ENCODE results near the gene IDI2.
"Not testable (repeated sequence)": the region's sequence is repeated elsewhere in the genome, so short reads cannot be mapped to it uniquely, and the experiment has no call there.

Gene IDI2

DNA sequence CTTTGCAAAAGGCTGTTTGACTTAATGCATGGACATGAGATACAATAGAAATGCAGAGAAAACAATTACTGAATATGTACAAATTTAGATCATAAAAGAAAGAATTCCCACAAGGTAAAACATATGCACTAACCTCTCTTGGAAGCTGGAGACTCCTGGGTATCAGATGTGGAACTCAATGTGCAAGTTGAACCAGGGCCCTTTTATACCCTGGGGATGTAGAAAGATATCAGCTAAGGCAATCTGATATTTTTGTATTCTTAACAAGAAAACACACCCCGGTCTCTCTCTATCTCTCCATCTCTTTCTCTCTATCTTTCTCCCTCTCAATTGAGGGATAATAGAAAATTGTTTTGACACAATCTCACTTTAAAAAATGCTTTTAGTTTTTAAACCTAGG, at the start of gene IDI2:
IDI2 (minus strand) TSS at position 177 of the 400 bp plus-strand sequence. CDS start 1,136 bp downstream, outside the sequence.
- DNase-seq (ENCODE audit: low read depth in 4 of 4, low spot score in 1 of 4) = no peak

DNA sequence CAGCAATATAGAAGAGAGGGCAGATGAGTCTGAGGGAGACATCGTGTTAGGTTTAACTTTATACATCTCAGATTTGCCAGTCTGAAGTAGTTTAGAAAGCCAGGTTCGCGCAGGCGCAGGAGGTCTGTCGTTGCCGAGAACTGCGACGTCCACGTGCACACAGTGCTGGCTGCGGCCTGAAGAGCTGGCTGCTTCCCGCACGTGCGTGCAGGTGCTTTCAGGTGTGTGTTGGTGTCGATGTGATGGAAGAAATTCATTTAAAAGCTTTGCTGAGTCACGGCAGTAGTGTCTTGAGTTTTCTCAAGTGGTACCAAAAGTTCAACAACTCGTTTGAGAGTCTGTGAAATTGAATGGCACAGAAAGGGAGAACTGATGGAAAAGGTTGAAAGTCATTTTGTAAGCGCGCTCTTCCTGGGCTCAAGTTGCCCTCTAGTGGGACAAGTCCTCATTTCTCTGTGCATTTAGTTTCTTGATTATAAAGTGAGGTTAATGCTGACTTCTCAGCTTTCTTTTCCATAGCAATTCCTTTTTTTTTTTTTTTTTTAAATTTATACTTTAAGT, 49.2 kb upstream of the IDI2 start:
- no peak for DNase-seq (ENCODE audit: low read depth in 4 of 4, low spot score in 1 of 4)

DNA sequence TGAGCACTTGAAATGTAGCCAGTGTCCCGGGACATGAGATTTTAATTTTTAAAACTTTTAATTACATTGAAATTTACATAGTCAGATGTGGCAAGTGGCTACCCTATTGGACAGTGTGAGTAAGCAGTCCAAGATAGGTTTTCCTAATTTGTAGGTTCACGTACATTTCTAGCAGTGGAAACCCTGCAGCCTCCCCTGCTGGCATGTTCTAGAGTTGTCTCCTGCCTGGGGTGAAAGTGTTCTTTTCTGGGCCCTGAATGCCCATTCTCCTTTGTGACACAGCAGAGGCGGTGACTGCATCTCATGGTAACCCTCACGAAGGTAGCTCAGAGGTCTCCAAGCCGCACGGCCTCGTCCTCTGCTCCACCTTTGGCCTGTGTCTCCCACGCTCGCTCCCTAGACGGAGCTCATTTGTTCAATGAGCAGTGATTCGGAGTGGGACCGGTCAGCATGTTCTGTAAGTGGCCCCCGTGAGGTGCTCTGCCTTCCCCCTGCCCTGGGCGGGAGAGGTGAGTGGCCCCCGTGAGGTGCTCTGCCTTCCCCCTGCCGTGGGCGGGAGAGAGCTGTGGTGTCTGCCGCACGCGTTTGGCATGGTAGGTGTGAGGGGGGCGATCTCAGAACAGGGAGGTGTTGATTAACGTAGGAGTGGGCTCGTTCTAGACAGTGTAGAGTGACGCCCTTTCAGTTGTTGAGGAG, 48.5 kb upstream of the IDI2 start:
- no peak for DNase-seq (ENCODE audit: low read depth in 4 of 4, low spot score in 1 of 4)

DNA sequence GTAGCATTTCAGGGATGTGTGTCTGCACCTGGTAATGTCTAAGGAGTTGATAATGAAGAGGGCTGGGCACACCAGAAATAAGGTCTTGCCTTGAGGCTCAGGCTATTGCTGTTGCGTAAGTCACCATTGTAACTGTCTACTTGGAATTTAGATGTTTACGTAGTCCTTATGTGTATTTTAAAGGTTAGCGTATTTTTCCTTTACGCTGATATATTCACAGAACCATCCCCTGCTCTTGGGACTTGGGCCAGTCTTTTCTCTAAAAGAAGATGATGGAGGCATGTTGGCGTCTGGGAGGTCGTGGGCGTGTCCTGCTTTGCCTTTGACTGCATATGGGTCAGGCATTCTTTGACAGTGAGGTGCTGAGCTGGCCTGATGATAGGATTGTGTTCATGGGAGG, 45.3 kb upstream of the IDI2 start:
- no peak for DNase-seq (ENCODE audit: low read depth in 4 of 4, low spot score in 1 of 4)

DNA sequence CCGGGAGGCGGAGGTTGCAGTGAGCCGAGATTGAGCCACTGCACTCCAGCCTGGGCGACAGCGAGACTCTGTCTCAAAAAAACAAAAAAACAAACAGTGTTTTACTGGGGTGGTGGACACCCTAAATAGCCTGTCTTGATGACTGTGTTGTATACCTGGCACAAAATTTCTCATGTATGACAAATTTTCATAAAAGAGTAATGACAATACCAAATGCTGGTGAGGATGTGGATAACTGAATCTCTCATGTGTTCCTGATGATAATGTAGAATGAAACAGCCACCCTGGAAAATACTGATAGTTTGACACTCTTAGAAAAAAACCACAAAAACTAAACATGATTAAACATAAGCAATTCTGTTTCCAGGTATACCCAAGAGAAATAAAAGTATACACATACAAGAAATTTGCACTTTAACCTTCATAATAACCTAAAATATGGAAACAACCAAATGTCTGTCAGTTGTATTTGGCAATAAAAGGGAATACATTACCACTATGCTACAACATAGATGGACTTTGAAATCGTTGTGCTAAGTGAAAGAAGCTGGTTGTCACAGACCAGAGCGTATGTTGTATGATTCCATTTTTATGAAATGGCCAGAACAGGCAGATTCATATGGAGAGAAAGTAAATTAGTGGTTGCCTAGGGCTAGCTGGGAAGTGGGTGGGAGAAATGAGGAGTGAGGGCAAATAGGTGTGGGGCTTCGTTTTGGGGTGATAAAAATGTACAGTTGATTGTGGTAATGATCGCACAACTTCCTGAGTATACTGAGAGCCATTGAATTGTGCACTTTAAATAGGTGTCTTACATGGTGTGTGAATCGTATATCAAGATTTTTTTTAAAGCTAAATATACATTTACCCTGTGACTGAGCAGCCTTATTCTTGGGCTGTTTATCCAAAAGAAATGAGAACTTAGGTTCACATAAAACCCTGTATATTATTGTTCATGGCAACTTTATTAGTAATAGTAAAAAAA, 43.0 kb upstream of the IDI2 start:
- no peak for DNase-seq (ENCODE audit: low read depth in 4 of 4, low spot score in 1 of 4)

DNA sequence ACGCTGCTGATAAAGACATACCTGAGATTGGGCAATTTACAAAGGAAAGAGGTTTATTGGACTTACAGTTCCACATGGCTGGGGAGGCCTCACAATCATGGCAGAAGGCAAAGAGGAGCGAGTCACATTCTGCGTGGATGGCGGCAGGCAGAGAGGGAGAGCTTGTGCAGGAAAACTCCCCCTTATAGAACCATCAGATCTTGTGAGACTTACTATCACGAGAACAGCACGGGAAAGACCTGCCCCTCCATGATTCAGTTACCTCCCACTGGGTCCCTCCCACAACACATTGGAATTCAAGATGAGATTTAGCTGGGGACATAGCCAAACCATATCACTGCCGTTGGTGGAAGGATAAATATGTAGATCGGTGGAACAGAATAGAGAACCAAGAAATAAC, 41.1 kb upstream of the IDI2 start:
- not testable (repeated sequence) for DNase-seq (ENCODE audit: low read depth in 4 of 4, low spot score in 1 of 4)

DNA sequence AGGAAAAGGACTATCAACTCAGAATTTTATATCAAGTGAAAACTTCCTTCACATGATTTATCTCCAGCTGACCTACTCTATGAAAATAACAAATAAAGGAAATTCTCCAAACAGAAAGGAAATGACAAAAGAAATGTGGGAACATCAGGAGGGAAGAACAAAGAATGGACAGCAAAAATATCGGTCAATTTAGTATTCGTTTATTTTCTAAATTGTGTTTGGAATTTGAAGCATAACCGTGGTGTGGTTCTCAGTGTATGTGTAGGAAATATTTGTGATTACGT, 39.2 kb upstream of the IDI2 start:
- no peak for DNase-seq (ENCODE audit: low read depth in 4 of 4, low spot score in 1 of 4)

DNA sequence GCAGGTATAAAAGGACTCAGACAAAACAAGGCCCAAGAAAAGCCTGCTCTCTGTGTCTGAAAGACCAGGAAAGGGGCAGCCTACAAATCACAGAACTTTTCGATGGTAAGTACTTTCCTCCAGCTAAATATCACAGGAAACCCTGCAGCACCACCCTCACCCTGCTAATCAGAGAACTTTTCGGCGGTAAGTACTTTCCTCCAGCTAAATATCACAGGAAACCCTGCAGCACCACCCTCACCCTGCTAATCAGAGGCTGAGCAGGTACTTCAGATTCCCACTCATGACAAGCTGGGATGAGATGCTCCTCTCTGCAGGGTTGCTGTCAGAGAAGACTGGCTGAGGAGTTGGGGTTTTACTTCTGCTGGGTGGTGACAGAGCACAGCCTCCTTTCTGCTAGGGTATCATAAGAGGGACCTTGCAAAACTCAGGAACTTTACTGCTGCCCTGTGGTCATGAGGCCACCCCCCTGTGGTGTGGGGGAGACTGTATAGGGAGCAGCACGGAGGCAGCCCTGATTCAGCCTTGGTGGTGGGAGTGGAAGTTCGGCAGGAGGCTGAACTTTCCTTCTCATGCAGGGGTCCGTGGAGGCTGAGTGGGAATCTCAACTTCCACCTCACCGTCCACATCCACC, 37.7 kb upstream of the IDI2 start:
- no peak for DNase-seq (ENCODE audit: low read depth in 4 of 4, low spot score in 1 of 4)

DNA sequence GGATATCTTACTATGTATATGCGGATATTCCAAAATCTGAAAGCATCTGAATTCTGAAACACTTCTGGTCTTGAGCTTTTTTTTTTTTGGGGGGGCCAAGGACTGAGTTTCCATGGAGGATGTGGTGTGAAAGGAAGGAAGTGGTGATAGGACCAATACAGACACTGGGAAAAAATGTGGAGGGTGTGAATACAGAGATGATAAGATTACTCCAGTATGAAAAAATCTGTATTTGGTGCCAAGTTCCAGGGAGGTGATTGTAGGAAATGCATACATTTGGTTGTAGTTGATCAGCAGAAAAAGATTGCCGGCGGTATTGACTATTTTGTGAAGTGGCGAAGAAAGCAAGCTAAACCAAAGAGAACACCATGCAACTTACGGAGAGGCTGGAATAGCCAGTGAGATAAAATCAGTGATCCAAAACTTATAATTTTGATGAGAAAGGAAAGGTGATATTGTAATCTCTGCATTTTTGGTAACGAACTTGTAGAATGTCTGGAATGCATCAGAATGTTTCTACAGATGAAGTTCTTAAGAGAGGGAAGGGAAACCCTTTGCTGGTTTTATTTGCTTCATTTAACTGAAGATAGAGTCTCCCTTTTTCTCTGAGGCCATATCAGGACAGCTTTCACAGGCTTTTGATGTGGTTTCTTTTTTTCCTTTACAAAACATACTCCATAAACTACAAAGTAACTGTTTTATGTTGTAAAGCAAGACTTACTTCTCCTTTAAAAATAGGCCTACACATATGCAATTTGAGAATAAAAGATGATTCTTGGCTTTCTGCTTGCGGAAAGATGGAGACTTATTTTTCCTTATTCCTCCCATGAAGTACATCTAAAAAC, 36.5 kb upstream of the IDI2 start:
- no peak for DNase-seq (ENCODE audit: low read depth in 4 of 4, low spot score in 1 of 4)

DNA sequence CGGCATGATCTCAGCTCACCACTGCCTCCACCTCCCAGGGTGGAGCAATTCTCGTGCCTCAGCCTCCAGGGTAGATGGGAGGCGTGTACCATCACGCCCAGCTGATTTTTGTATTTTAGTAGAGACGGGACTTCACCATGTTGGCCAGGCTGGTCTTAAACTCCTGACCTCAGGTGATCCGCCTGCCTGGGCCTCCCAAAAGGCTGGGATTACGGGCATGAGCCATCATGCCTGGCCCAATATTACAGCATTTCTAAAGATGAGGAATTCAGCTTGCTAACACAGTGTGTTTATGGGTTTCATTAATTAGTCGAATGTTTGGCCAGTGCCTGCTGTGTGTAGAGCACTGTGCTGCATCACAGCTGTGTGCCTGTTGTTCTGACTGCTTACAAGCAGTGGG, 34.2 kb upstream of the IDI2 start:
- no peak for DNase-seq (ENCODE audit: low read depth in 4 of 4, low spot score in 1 of 4)

DNA sequence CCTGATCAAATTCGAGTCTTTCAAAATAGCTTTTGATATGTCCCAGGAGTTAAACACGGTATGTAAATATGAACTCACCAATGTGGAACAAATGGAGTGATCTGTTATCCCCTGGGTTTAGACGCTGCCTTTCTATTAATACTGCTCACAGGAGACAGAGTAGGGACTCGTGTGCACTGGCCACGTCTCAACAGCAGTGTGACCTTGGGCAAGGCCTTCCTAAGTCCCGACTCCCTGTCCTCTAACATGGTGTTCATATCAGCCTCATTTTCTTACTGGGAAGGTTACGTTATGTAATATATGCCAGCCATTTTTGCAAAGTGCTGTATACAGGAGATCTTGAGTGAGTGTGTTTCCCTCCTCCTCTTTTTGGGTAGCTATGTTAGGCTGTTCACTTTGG, 32.4 kb upstream of the IDI2 start:
- DNase-seq (ENCODE audit: low read depth in 4 of 4, low spot score in 1 of 4) = no peak

DNA sequence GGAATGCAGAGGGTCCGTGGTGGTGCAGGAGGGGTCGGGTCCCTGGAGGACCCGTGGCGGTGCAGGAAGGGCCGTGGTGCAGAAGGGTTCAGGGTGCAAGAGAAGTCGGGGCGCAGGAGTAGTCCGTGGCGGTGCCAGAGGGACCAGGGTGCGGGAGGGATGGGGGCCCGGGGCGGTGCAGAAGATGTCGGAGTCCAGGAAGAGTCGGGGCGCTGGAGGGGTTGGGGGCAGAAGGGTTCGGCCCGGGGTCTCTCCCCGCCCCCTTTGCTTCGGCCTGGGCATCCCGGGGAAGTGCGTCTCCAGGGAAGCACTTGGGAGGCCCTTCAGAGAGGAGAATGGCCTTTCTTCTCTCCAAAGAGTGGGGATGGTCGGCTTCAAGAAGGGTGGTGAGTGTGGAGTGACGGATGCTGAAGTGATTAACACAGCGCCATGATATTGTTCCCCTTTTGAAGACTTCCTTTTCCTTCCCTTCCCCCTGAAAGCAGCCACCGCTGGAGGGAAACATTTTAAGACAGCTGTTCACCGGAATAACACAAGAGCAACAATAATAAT, 31.5 kb upstream of the IDI2 start:
- DNase-seq (ENCODE audit: low read depth in 4 of 4, low spot score in 1 of 4) = no peak

DNA sequence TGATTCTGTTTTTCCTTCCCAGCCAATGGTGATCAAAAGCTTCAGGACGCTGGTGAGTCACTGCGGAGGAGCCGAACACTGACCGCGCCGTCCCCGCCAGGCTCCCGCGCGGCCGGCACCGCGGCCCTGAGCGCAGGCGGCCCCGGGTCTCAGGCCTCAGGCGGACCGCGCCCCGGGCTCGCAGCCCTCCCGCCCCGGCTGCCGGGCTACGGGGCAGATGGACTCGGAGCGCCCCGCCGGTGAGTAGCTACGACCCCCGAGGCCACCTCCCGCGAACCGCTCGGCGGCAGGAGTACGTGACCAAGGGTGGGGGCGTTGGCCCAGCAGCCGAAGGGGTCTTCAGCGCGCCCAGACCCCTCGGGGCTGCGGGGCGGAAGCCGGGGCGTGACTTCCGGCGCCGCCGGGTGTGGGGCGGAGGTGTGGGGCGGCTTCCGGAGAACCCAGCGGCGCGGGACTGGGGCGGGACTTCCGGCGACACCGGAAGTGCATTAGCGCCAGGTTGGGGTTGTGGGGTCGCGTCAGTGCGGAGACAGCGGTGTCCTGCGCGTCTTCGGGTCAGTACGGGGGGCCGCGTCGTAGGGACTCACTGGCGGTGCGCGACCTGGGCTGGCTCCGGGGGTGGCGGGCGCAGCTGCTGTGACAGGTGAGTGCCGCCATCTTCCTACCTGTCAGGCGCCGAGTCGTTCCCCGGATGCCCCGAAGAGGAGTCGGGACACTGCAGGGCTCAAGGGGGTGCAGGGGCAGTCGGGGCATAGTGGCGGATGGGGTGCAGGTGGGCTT, 30.9 kb upstream of the IDI2 start, which contains the start of gene WDR37:
WDR37 (plus strand) TSS at position 60 of the 780 bp plus-strand sequence. CDS start 15,771 bp downstream, outside the sequence.
- DNase-seq (ENCODE audit: low read depth in 4 of 4, low spot score in 1 of 4) = peak; percentile 75 to 83 (median 81)

DNA sequence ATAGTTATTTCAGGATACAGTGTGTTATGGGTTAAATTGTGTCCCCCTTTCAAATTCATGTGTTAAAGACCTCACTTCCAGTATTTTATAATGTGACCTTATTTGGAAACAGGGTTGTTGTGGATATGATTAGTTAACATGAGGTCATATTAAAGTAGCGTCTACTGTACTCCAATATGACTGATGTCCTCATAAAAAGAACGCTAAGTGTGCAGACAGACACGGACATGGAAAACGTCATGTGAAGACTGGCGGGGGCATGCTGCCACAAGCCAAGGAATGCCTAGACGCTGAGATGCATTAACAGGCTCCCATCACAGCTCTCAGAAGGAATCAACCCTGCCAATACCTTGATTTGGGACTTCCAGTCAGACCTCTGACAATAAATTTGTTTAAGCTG, 29.0 kb upstream of the IDI2 start:
- no peak for DNase-seq (ENCODE audit: low read depth in 4 of 4, low spot score in 1 of 4)

DNA sequence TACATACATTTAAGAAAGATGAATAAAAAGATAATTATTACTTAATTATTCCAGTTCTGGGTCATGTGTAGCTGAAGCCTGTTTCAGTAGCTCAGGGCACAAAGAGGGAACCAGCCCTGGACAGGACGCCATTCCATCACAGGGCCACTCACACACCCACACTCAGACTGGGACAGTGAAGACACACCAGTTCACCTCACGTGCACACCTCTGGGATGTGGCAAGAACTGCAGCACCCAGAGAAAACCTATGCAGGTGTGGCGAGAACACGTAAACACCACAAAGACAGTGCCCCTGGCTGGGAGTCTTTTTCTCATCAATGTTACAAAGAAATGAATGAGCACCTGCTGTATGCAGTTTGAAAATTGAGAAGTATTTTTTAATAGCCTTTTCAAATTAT, 24.9 kb upstream of the IDI2 start:
- no peak for DNase-seq (ENCODE audit: low read depth in 4 of 4, low spot score in 1 of 4)

DNA sequence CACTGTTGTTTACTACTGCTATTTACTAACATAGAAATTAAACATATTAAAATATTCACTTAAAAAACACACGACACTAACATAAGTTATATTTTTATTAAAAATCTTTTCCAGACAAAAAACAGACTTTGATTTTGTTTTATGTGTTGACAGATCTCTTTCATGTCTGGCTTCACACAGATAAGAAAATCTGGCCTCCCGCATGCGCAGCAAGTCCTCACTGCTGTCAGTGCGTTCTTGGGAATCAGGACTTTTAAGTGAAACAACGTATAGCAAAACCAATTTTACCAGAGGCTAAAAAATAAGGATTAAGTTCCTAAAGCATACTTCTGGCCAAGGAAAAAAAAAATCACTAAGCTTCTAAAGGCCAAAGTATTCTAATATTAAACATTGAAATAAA, 24.5 kb upstream of the IDI2 start:
- DNase-seq (ENCODE audit: low read depth in 4 of 4, low spot score in 1 of 4) = no peak

DNA sequence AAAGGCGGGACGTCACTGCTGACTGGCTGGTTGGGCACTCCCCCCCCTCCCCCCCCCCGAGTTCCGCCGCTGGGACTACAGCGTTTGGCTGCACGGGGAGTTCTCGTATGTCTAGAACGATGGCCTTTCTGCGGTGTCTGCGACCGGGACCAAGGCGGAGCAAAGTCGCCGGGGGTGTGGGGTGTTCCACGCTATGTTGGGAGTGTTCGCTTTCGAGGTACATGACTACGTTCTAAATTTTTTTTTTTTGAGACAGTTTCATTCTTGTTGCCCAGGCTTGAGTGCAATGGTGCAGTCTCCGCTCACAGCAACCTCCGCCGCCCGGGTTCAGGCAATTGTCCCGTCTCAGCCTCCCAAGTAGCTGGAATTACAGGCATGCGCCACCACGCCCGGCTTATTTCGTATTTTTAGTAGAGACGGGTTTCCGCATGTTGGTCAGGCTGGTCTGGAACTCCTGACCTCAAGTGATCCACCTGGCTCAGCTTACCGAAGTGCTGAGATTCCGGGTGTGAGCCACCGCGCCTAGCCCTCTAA, 23.8 kb upstream of the IDI2 start:
- DNase-seq (ENCODE audit: low read depth in 4 of 4, low spot score in 1 of 4) = no peak

DNA sequence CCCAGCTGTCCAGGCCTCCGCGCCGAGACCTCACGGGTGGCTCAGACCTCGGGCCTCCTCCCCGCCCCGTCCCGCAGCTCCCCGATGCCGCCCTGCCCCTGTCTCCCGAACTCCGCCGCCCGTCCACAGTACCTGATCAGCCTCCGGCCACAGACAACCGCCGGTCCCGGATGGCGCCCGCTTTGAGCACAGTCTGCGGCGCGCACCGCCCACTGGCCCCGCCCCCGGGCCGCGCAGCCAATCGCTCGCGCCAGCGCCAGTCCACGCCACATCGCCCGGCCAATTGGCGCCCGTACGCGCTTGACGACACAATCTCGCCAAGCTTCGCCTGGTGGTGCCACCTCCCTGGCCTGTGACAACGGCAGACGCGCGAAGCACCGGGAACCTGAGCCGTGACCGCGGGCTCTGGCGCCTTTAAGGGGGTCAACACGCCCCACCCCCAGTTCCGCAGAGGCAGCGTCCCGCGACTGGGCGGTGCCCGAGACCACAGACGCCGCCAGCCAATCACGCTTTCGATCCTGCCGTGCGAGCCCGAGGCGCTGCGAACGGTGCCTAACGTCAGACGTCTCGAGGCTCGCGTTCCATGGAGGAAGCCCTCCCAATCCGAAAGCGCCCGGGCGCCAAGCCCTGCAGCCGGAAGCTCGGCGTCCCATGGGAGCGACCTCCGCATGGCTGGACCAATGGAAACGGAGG, 23.2 kb upstream of the IDI2 start, which contains the start of gene IDI1:
IDI1 (minus strand) TSS at position 388 of the 693 bp plus-strand sequence; CDS start at position 272, 116 bp downstream.
- DNase-seq (ENCODE audit: low read depth in 4 of 4, low spot score in 1 of 4) = peak; percentile 82 to 93 (median 90)

DNA sequence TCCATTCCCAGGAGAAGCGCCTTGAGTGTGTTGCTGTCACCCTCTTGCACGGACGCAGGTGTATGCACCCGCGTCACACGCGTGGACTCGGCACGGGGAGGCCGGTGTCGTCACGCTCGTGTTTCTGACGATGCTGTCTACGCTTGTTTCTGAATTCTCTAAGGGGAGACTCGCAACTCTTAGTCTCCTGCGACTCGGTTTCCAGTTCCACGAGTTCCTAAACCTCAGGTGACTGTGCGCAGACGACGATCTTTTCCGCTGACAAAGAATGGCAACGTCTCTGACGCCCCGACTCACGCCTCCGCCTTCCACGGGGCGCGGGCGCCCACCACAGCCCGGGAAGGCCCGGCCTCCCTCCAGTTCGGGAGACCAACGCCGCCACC, 22.7 kb upstream of the IDI2 start:
- DNase-seq (ENCODE audit: low read depth in 4 of 4, low spot score in 1 of 4) = no peak
